ENCODE results near the gene DNAJC8. TPM values are rescaled to one million over a fixed set of nuclear protein-coding genes. Genes with fewer than 3 reads are reported as not detected.

DNAJC8 gene
- total and polyA plus RNA-seq, 5 donors = 63.4 to 78.3 (median 64.5) TPM

GRCh38 chr1:28236656-28237322 lies 4.0 kb upstream of the DNAJC8 start:
- peak; percentile 1 to 8 for ATAC-seq

GRCh38 chr1:28235755-28236655 lies 3.2 kb upstream of the DNAJC8 start, which contains the start of gene ATP5IF1:
Gene ATP5IF1 (plus strand): TSS chr1:28236124. CDS start chr1:28236184, 60 bp downstream.
- ATAC-seq (peak; percentile 97), DNase-seq (peak; percentile 98 to 99 (median 98))
- intact Hi-C loops (cut with DNase I) = no loop called here
- H3K27me3 ChIP-seq (ENCODE audit: control insufficient read depth, insufficient read depth) = no peaks in the 10 kb centered on the region
- H3K4me3 ChIP-seq (ENCODE audit: low read length) = peak within 1 kb of the TSS; percentile 70
- WGBS = under 1% methylated on average over 60 of the region's 60 CpGs
- no peaks in the 10 kb centered on the region for H3K9me3 ChIP-seq (ENCODE audit: control insufficient read depth, low read length)
- H3K27ac ChIP-seq (ENCODE audit: low read length) = peak within 1 kb of the TSS; percentile 78
- H3K4me1 ChIP-seq (ENCODE audit: control insufficient read depth, insufficient read depth, low read length) = peaks cover 8% of the 10 kb centered on the region

More at GRCh38 chr1:28236656-28237322, 4.0 kb upstream of the DNAJC8 start:
- no peak for DNase-seq
- intact Hi-C loops (cut with DNase I) = no loop called here
- 10% methylated on average over 20 of the region's 20 CpGs for WGBS
- Histone ChIP-seq H3K4me3 (ENCODE audit: low read length) (peak overlapping the region; percentile 70), H3K4me1 (ENCODE audit: control insufficient read depth, insufficient read depth, low read length) (peaks cover 8% of the 10 kb centered on the region), H3K27me3 (ENCODE audit: control insufficient read depth, insufficient read depth) (no peaks in the 10 kb centered on the region), H3K27ac (ENCODE audit: low read length) (peak overlapping the region; percentile 78), H3K9me3 (ENCODE audit: control insufficient read depth, low read length) (no peaks in the 10 kb centered on the region)

GRCh38 chr1:28233264-28233606 lies 406 bp upstream of the DNAJC8 start:
- H3K27ac ChIP-seq (ENCODE audit: low read length) = peak overlapping the region; percentile 26
- DNase-seq (peak in 2 of 3 donors; percentile 55 to 57), ATAC-seq (no peak)
- H3K9me3 ChIP-seq (ENCODE audit: control insufficient read depth, low read length) = no peaks in the 10 kb centered on the region
- 64% methylated on average over 14 of the region's 14 CpGs for WGBS
- no peaks in the 10 kb centered on the region for H3K27me3 ChIP-seq (ENCODE audit: control insufficient read depth, insufficient read depth)
- H3K4me1 ChIP-seq (ENCODE audit: control insufficient read depth, insufficient read depth, low read length) = peaks cover 8% of the 10 kb centered on the region
- intact Hi-C loops (cut with DNase I) = no loop called here
- peak overlapping the region; percentile 61 for H3K4me3 ChIP-seq (ENCODE audit: low read length)

GRCh38 chr1:28229996-28230395 lies 2.8 kb downstream of the DNAJC8 start:
- Histone ChIP-seq H3K4me3 (ENCODE audit: low read length) (no peak overlapping the region), H3K27ac (ENCODE audit: low read length) (no peak overlapping the region), H3K9me3 (ENCODE audit: control insufficient read depth, low read length) (no peaks in the 10 kb centered on the region), H3K4me1 (ENCODE audit: control insufficient read depth, insufficient read depth, low read length) (peaks cover 3% of the 10 kb centered on the region), H3K27me3 (ENCODE audit: control insufficient read depth, insufficient read depth) (no peaks in the 10 kb centered on the region)
- DNase-seq (no peak), ATAC-seq (no peak)
- intact Hi-C loops (cut with DNase I) = no loop called here
- WGBS = 85% methylated on average over 2 of the region's 2 CpGs

GRCh38 chr1:28229089-28229488 lies 3.7 kb downstream of the DNAJC8 start:
- intact Hi-C loops (cut with DNase I) = no loop called here
- no peak overlapping the region for H3K27ac ChIP-seq (ENCODE audit: low read length)
- no peaks in the 10 kb centered on the region for H3K27me3 ChIP-seq (ENCODE audit: control insufficient read depth, insufficient read depth)
- peaks cover 3% of the 10 kb centered on the region for H3K4me1 ChIP-seq (ENCODE audit: control insufficient read depth, insufficient read depth, low read length)
- H3K4me3 ChIP-seq (ENCODE audit: low read length) = no peak overlapping the region
- ATAC-seq (no peak), DNase-seq (no peak)
- no peaks in the 10 kb centered on the region for H3K9me3 ChIP-seq (ENCODE audit: control insufficient read depth, low read length)

- no peaks in the 10 kb centered on the region for H3K9me3 ChIP-seq (ENCODE audit: control insufficient read depth, low read length)
- no peak overlapping the region for H3K4me3 ChIP-seq (ENCODE audit: low read length)
- H3K27ac ChIP-seq (ENCODE audit: low read length) = no peak overlapping the region
- intact Hi-C loops (cut with DNase I) = loop anchor here in 1 of 4 donors (5.0 kb wide), 1 partner anchor 121 kb away; no protein-coding TSS in a partner anchor
- WGBS = 61% methylated on average over 2 of the region's 2 CpGs
- no peak for DNase-seq
- H3K27me3 ChIP-seq (ENCODE audit: control insufficient read depth, insufficient read depth) = no peaks in the 10 kb centered on the region
- no peak for ATAC-seq
- H3K4me1 ChIP-seq (ENCODE audit: control insufficient read depth, insufficient read depth, low read length) = no peaks in the 10 kb centered on the region
Measured at GRCh38 chr1:28213315-28213714, 19.5 kb downstream of the DNAJC8 start.

GRCh38 chr1:28209700-28210099 lies 23.1 kb downstream of the DNAJC8 start:
- no peak overlapping the region for H3K27ac ChIP-seq (ENCODE audit: low read length)
- WGBS = 49% methylated on average over 1 of the region's 1 CpG
- H3K27me3 ChIP-seq (ENCODE audit: control insufficient read depth, insufficient read depth) = no peaks in the 10 kb centered on the region
- no peak overlapping the region for H3K4me3 ChIP-seq (ENCODE audit: low read length)
- no peaks in the 10 kb centered on the region for H3K9me3 ChIP-seq (ENCODE audit: control insufficient read depth, low read length)
- ATAC-seq = no peak
- DNase-seq = no peak
- intact Hi-C loops (cut with DNase I) = loop anchor here in 3 of 4 donors (5.0 to 10.0 kb wide), 2 partner anchors 117 to 355 kb away; no protein-coding TSS in a partner anchor
- H3K4me1 ChIP-seq (ENCODE audit: control insufficient read depth, insufficient read depth, low read length) = no peaks in the 10 kb centered on the region

- Histone ChIP-seq H3K4me3 (ENCODE audit: low read length) (no peak overlapping the region), H3K4me1 (ENCODE audit: control insufficient read depth, insufficient read depth, low read length) (no peaks in the 10 kb centered on the region), H3K27me3 (ENCODE audit: control insufficient read depth, insufficient read depth) (no peaks in the 10 kb centered on the region), H3K27ac (ENCODE audit: low read length) (no peak overlapping the region), H3K9me3 (ENCODE audit: control insufficient read depth, low read length) (no peaks in the 10 kb centered on the region)
- ATAC-seq (peak; percentile 83 to 87), DNase-seq (peak; percentile 23 to 71 (median 57))
- intact Hi-C loops (cut with DNase I) = loop anchor here in 2 of 4 donors (5.0 to 10.0 kb wide), 2 partner anchors 117 to 354 kb away; no protein-coding TSS in a partner anchor
- WGBS = 44% methylated on average over 4 of the region's 4 CpGs
Measured at GRCh38 chr1:28208818-28209441, 23.9 kb downstream of the DNAJC8 start.

GRCh38 chr1:28205243-28205642 lies 27.6 kb downstream of the DNAJC8 start:
- no peak overlapping the region for H3K4me3 ChIP-seq (ENCODE audit: low read length)
- H3K4me1 ChIP-seq (ENCODE audit: control insufficient read depth, insufficient read depth, low read length) = no peaks in the 10 kb centered on the region
- no peak for DNase-seq
- WGBS = 85% methylated on average over 4 of the region's 4 CpGs
- intact Hi-C loops (cut with DNase I) = loop anchor here in 2 of 4 donors (5.0 to 10.0 kb wide), 2 partner anchors 113 to 350 kb away; no protein-coding TSS in a partner anchor
- H3K9me3 ChIP-seq (ENCODE audit: control insufficient read depth, low read length) = no peaks in the 10 kb centered on the region
- no peak overlapping the region for H3K27ac ChIP-seq (ENCODE audit: low read length)
- H3K27me3 ChIP-seq (ENCODE audit: control insufficient read depth, insufficient read depth) = no peaks in the 10 kb centered on the region
- no peak for ATAC-seq

GRCh38 chr1:28200234-28200873 lies 32.5 kb downstream of the DNAJC8 start:
- no peak overlapping the region for H3K27ac ChIP-seq (ENCODE audit: low read length)
- intact Hi-C loops (cut with DNase I) = loop anchor here in 1 of 4 donors (10.0 kb wide), 1 partner anchor 346 kb away; no protein-coding TSS in a partner anchor
- no peaks in the 10 kb centered on the region for H3K27me3 ChIP-seq (ENCODE audit: control insufficient read depth, insufficient read depth)
- no peak for DNase-seq
- no peak for ATAC-seq
- no peaks in the 10 kb centered on the region for H3K9me3 ChIP-seq (ENCODE audit: control insufficient read depth, low read length)
- H3K4me1 ChIP-seq (ENCODE audit: control insufficient read depth, insufficient read depth, low read length) = no peaks in the 10 kb centered on the region
- 93% methylated on average over 6 of the region's 6 CpGs for WGBS
- H3K4me3 ChIP-seq (ENCODE audit: low read length) = no peak overlapping the region
